VCaP (cell line): ENCODE data around the gene ARG2.
A peak's percentile ranks its signal among the peaks of the same experiment; 100 is the strongest.

Experiments used
- H3K27ac ChIP-seq: fragments of 450-650 bp; 2 replicates; pipeline ENCODE4 v1.5.1; 2017
- CTCF ChIP-seq: fragments of 450-650 bp; conservative IDR thresholded peaks from 2 replicates; pipeline ENCODE4 v1.5.1; 2017; ENCODE audit warnings: mild to moderate bottlenecking, moderate library complexity

ARG2 gene

GRCh38 chr14:67679006-67679405 lies 59.3 kb downstream of the ARG2 start:
- no peak for TF ChIP-seq CTCF
- peak overlapping the region; percentile 99 for H3K27ac ChIP-seq

GRCh38 chr14:67680121-67680602 lies 60.4 kb downstream of the ARG2 start:
- peak overlapping the region; percentile 99 for H3K27ac ChIP-seq
- no peak for TF ChIP-seq CTCF

GRCh38 chr14:67680941-67681340 lies 61.2 kb downstream of the ARG2 start:
- TF ChIP-seq CTCF: no peak
- peak overlapping the region; percentile 99 for H3K27ac ChIP-seq

GRCh38 chr14:67683842-67684241 lies 64.1 kb downstream of the ARG2 start:
- no peak for TF ChIP-seq CTCF
- H3K27ac ChIP-seq: peak overlapping the region; percentile 99

- peak overlapping the region; percentile 99 for H3K27ac ChIP-seq
- no peak for TF ChIP-seq CTCF
Measured at GRCh38 chr14:67690011-67690410, 70.3 kb downstream of the ARG2 start.

GRCh38 chr14:67694791-67695393 lies 75.2 kb downstream of the ARG2 start:
- no peak for TF ChIP-seq CTCF
- H3K27ac ChIP-seq: peak overlapping the region; percentile 99

- H3K27ac ChIP-seq: peak within 1 kb of the TSS; percentile 99
- TF ChIP-seq CTCF: no peak
Measured at GRCh38 chr14:67695394-67695949, 75.8 kb downstream of the ARG2 start, which contains the start of gene RDH11. TSS of gene RDH11 (minus strand) at chr14:67695764. CDS start at chr14:67695703, 61 bp downstream.
